ENCODE measurements around the gene MLLT11. TPM values are rescaled to one million over a fixed set of nuclear protein-coding genes. Genes with fewer than 3 reads are reported as not detected.

MLLT11 gene
- total and polyA plus RNA-seq, 2 of the 4 experiments (the other 2 are of a cell fraction): 3.6 to 17.5 TPM

GRCh38 chr1:151070474-151071276 is 10.5 kb downstream of the MLLT11 start, which contains the start of gene GABPB2:
GABPB2 (plus strand) TSS chr1:151070761; CDS start chr1:151088190, 17,429 bp downstream.
- ATAC-seq (ENCODE audit: low read depth) (peak; percentile 94), DNase-seq (peak; percentile 99)
- Histone ChIP-seq H3K9me3 (ENCODE audit: control insufficient read depth, insufficient read depth, low read length) (no peaks in the 10 kb centered on the region), H4K91ac (ENCODE audit: insufficient read depth, low read depth, low read length) (peak within 1 kb of the TSS; percentile 99), H2AK5ac (ENCODE audit: low read depth, low read length) (peak within 1 kb of the TSS; percentile 93), H2AK9ac (replicated peaks; ENCODE audit: low read depth, low read length, poor library complexity) (peak within 1 kb of the TSS; percentile 98), H3K27me3 (ENCODE audit: control insufficient read depth, insufficient read depth, low read length) (no peaks in the 10 kb centered on the region), H3K56ac (ENCODE audit: extremely low read depth, insufficient read depth, low read length) (peak within 1 kb of the TSS; percentile 97), H2BK20ac (ENCODE audit: low read depth, low read length) (0 out of 2 replicates have a peak within 1 kb of the TSS, but pooled peaks have one; percentile 45), H3K14ac (replicated peaks; ENCODE audit: low read depth, low read length) (peak within 1 kb of the TSS; percentile 95), H2BK120ac (ENCODE audit: low read depth, low read length) (peak within 1 kb of the TSS; percentile 76), H3K9ac (ENCODE audit: low read depth, low read length) (peak within 1 kb of the TSS; percentile 93), H2AFZ (replicated peaks; ENCODE audit: low read length, poor library complexity) (peak within 1 kb of the TSS; percentile 97), H4K5ac (ENCODE audit: low read depth, low read length) (peak within 1 kb of the TSS; percentile 98), H3K9me1 (ENCODE audit: insufficient read depth, low read length) (no peaks in the 10 kb centered on the region), H3K27ac (ENCODE audit: insufficient read depth, low read length) (peak within 1 kb of the TSS; percentile 88), H3K4ac (ENCODE audit: low read depth, low read length) (peak within 1 kb of the TSS; percentile 92), H3K18ac (ENCODE audit: low read depth, low read length) (peak within 1 kb of the TSS; percentile 95), H2BK5ac (ENCODE audit: low read depth, low read length, poor library complexity, severe bottlenecking) (peak within 1 kb of the TSS; percentile 92), H4K20me1 (ENCODE audit: insufficient read depth, low read length) (no peaks in the 10 kb centered on the region), H3K4me3 (ENCODE audit: insufficient read depth, low read depth, low read length) (peak within 1 kb of the TSS; percentile 73), H3K4me1 (ENCODE audit: control insufficient read depth, insufficient read depth, low read length) (no peaks in the 10 kb centered on the region), H2BK15ac (ENCODE audit: low read depth, low read length) (peak within 1 kb of the TSS; percentile 53; the same call in 2 of the 3 replicates), H4K8ac (ENCODE audit: low read depth in 2 of 2, low read length in 2 of 2) (peak within 1 kb of the TSS; percentile 96 to 100), H3K4me2 (ENCODE audit: low read depth, low read length) (peak within 1 kb of the TSS; percentile 92), H3K79me1 (ENCODE audit: low read depth in 1 of 2, low read length in 2 of 2) (peaks cover 8 to 43% of the 10 kb centered on the region in 2 experiments), H3K23ac (ENCODE audit: low read depth, low read length) (peak within 1 kb of the TSS; percentile 74), H3K36me3 (ENCODE audit: control insufficient read depth, insufficient read depth, low read length) (peaks cover 7% of the 10 kb centered on the region; the same call in 1 of the 2 replicates)
- BruUV-seq (replicated peaks): no TSS peak
- intact Hi-C loops (cut with micrococcal nuclease): loop anchor here (5.0 kb wide), 1 partner anchor 77 kb away; the partner anchor contains the start of gene SEMA6C
- WGBS, 2 experiments (ENCODE audit: extremely low coverage in 2 of 2, insufficient read length in 1 of 2): 0% methylated on average over 7 of the region's 50 CpGs; no CpG with 5 or more reads in 1 of the 2 experiments
- in situ Hi-C loops (cut with MboI; ENCODE audit: low sequenced_read_pairs): no loop called here
- dilution Hi-C loops (cut with HindIII; ENCODE audit: low sequenced_read_pairs, unreplicated experiment): no loop called here
- CTCF ChIA-PET: interaction anchor here (1.1 kb wide), 1 partner anchor 13 kb away, joined by 5 read pairs; no protein-coding TSS in a partner anchor
- POLR2A ChIA-PET (ENCODE audit: unreplicated experiment): interaction anchor here (0.6 kb wide), 1 partner anchor 10 kb away, joined by 4 read pairs; the partner anchor contains the start of gene MLLT11
- TF ChIP-seq FOS (IDR thresholded peaks at IDR 0.05; ENCODE audit: low read depth, low read length) (no peak), CTCF (conservative IDR thresholded peaks at IDR 0.05; ENCODE audit: low read depth, low read length) (peak; percentile 84), CEBPB (IDR thresholded peaks at IDR 0.05; ENCODE audit: low read depth, low read length) (no peak), RFX5 (IDR thresholded peaks at IDR 0.05; ENCODE audit: low read depth, low read length) (peak; percentile 25; the same call in 1 of the 2 replicates), BHLHE40 (IDR thresholded peaks at IDR 0.05; ENCODE audit: low read depth, low read length) (peak; percentile 32; the same call in 1 of the 2 replicates), RCOR1 (IDR thresholded peaks at IDR 0.05; ENCODE audit: insufficient replicate concordance, low read length) (no peak), MAZ (IDR thresholded peaks at IDR 0.05; ENCODE audit: borderline replicate concordance, low read depth, low read length) (peak; percentile 89), RAD21 (IDR thresholded peaks at IDR 0.05; ENCODE audit: low read length) (peak; percentile 47), MAFK (IDR thresholded peaks at IDR 0.05; ENCODE audit: low read depth, low read length) (peak; percentile 29; the same call in 1 of the 2 replicates), USF2 (IDR thresholded peaks at IDR 0.05; ENCODE audit: low read depth, low read length) (peak; percentile 5; the same call in 1 of the 2 replicates), ELK1 (IDR thresholded peaks at IDR 0.05; ENCODE audit: borderline replicate concordance, low read depth, low read length) (no peak), MXI1 (IDR thresholded peaks at IDR 0.05; ENCODE audit: borderline replicate concordance, low read depth, low read length) (no peak; the same call in 1 of the 2 replicates)

All from IMR-90 (cell line).